ENCODE data around the gene AGTPBP1. TPM values are rescaled to one million over a fixed set of nuclear protein-coding genes. Genes with fewer than 3 reads are reported as not detected.
A peak's percentile ranks its signal among the peaks of the same experiment; 100 is the strongest.

Gene AGTPBP1
- total and polyA plus RNA-seq, 2 of the 8 experiments (the other 6 are each of a cell fraction or from before 2014, with no cell fraction given), result 13.4 to 65.2 TPM

GRCh38 chr9:85541876-85542275, 199.9 kb downstream of the AGTPBP1 start:
- Histone ChIP-seq H4K5ac (ENCODE audit: insufficient read length, low read depth, low read length) (no peak overlapping the region), H2BK15ac (ENCODE audit: low read length) (no peak overlapping the region), H3K56ac (replicated peaks; ENCODE audit: insufficient read length, low read depth, low read length) (no peak overlapping the region), H2AFZ (ENCODE audit: low read length) (no peak overlapping the region), H4K20me1 (replicated peaks in 1 of 2; ENCODE audit: control insufficient read depth in 1 of 2, insufficient read depth in 2 of 2, low read length in 2 of 2) (no peaks in the 10 kb centered on the region), H3K4me1 (replicated peaks in 1 of 4; ENCODE audit: control insufficient read depth in 3 of 4, insufficient read depth in 4 of 4, low read length in 3 of 4) (peaks cover 0 to 8% (median 0%) of the 10 kb centered on the region in 4 experiments; a peak in 1 of 7 replicates), H2BK12ac (ENCODE audit: low read depth, low read length) (no peak overlapping the region), H3K23ac (ENCODE audit: insufficient read length) (no peak overlapping the region), H2BK120ac (replicated peaks; ENCODE audit: low read depth, low read length) (no peak overlapping the region), H3K9ac (replicated peaks in 1 of 4; ENCODE audit: extremely low read depth in 1 of 4, low read depth in 3 of 4, low read length in 3 of 4) (no peak overlapping the region), H3K4me3 (ENCODE audit: extremely low read depth in 1 of 4, insufficient read depth in 2 of 4, low read depth in 3 of 4, low read length in 4 of 4) (no peak overlapping the region), H4K91ac (replicated peaks; ENCODE audit: insufficient read length, low read length) (no peak overlapping the region), H3K18ac (ENCODE audit: extremely low read depth, low read length) (no peak overlapping the region), H3K27ac (ENCODE audit: low read depth, low read length) (no peak overlapping the region), H3K4ac (replicated peaks; ENCODE audit: insufficient read length, low read depth, low read length) (no peak overlapping the region), H3K14ac (ENCODE audit: insufficient read length) (no peak overlapping the region), H3K79me2 (ENCODE audit: control insufficient read depth in 1 of 2, insufficient read depth in 2 of 2, low read length in 2 of 2) (no peaks in the 10 kb centered on the region), H3K9me3 (ENCODE audit: insufficient read depth in 2 of 2, low read depth in 1 of 2, low read length in 1 of 2) (no peaks in the 10 kb centered on the region), H2BK5ac (ENCODE audit: low read depth, low read length) (no peak overlapping the region), H4K8ac (ENCODE audit: extremely low read depth, insufficient read depth, low read length) (no peak overlapping the region), H3K79me1 (ENCODE audit: low read depth, low read length) (0 out of 2 replicates have a peak, but pooled peaks cover 2% of the 10 kb centered on the region), H2AK5ac (ENCODE audit: low read depth, low read length) (no peak overlapping the region), H3K4me2 (ENCODE audit: insufficient read depth in 1 of 2, low read depth in 2 of 2, low read length in 2 of 2) (no peak overlapping the region), H3K27me3 (replicated peaks in 1 of 4; ENCODE audit: control insufficient read depth in 3 of 4, extremely low read depth in 1 of 4, insufficient read depth in 3 of 4, low read length in 3 of 4) (no peaks in the 10 kb centered on the region), H3K36me3 (ENCODE audit: control insufficient read depth in 2 of 4, insufficient read depth in 4 of 4, low read length in 3 of 4) (no peaks in the 10 kb centered on the region), H2BK20ac (ENCODE audit: low read length) (no peak overlapping the region), H3K23me2 (ENCODE audit: low read depth, low read length) (no peaks in the 10 kb centered on the region)
- FAIRE-seq (peak; percentile 77), DNase-seq (ENCODE audit: low read depth in 1 of 2, low spot score in 2 of 2) (no peak)
- 85% methylated on average over 4 of the region's 4 CpGs; no CpG with 5 or more reads in 1 of the 2 experiments for WGBS, 2 experiments (ENCODE audit: extremely low coverage in 1 of 2, insufficient coverage in 1 of 2, insufficient read length in 1 of 2, insufficient replicate concordance in 2 of 2, low coverage in 1 of 2, low lambda C conversion rate in 2 of 2, missing lambda C conversion rate in 1 of 2)
- POLR2A ChIA-PET (ENCODE audit: partially characterized antibody), result no interaction called here
- CTCF ChIA-PET (ENCODE audit: partially characterized antibody), result no interaction called here
- TF ChIP-seq RFX5 (IDR thresholded peaks at IDR 0.05; ENCODE audit: borderline replicate concordance, low read depth, low read length), result no peak
- no peak for TF ChIP-seq TBP (IDR thresholded peaks at IDR 0.05; ENCODE audit: low read depth, low read length)
- no peak for TF ChIP-seq CHD2 (IDR thresholded peaks at IDR 0.05; ENCODE audit: low read length)
- no peak for TF ChIP-seq EP300 (IDR thresholded peaks at IDR 0.05; ENCODE audit: borderline replicate concordance in 1 of 2, low read depth in 2 of 2, low read length in 2 of 2)
- no peak for TF ChIP-seq E2F6 (IDR thresholded peaks at IDR 0.05)
- no peak for TF ChIP-seq POLR2A (IDR thresholded peaks at IDR 0.05; ENCODE audit: control extremely low read depth in 1 of 2, low read depth in 2 of 2, low read length in 2 of 2)
- no peak for TF ChIP-seq NRF1 (IDR thresholded peaks at IDR 0.05; ENCODE audit: low read depth, low read length)
- no peak for TF ChIP-seq CBX5 (IDR thresholded peaks at IDR 0.05; ENCODE audit: low read depth, low read length)
- no peak for TF ChIP-seq SRF (IDR thresholded peaks at IDR 0.05; ENCODE audit: low read depth, low read length)
- TF ChIP-seq, protein P1, sequence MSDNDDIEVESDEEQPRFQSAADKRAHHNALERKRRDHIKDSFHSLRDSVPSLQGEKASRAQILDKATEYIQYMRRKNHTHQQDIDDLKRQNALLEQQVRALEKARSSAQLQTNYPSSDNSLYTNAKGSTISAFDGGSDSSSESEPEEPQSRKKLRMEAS (IDR thresholded peaks at IDR 0.05), result no peak
- no peak for TF ChIP-seq KDM1A (IDR thresholded peaks at IDR 0.05; ENCODE audit: borderline replicate concordance, low read length)
- TF ChIP-seq RNF2 (IDR thresholded peaks at IDR 0.05; ENCODE audit: borderline replicate concordance, low read depth, low read length, missing control alignments, poor library complexity, severe bottlenecking), result no peak
- TF ChIP-seq EZH2 (IDR thresholded peaks at IDR 0.05; ENCODE audit: low read depth, low read length, severe bottlenecking), result no peak
- no peak for TF ChIP-seq RBBP5 (IDR thresholded peaks at IDR 0.05; ENCODE audit: borderline replicate concordance, low read depth, low read length)

Data from H1 (cell line).